GM21737 (cell line): ENCODE results near the gene CRHR2.
"Not testable (repeated sequence)": the region's sequence is repeated elsewhere in the genome, so short reads cannot be mapped to it uniquely, and the experiment has no call there.

Source experiments
- ATAC-seq: cut with Tn5 transposase; IDR thresholded peaks from one replicate; pipeline ENCODE4 v1.9.1; 2021; ENCODE audit warnings: mild to moderate bottlenecking, moderate library complexity; ENCODE audit not compliant: unreplicated experiment

The CRHR2 gene

GRCh38 chr7:30682212-30683083, at the start of gene CRHR2:
CRHR2 (minus strand) TSS chr7:30682456; CDS start chr7:30682280, 176 bp downstream.
- ATAC-seq = no peak

- no peak for ATAC-seq
These were observed 49.3 kb upstream of the CRHR2 start for GRCh38 chr7:30731581-30731980.

GRCh38 chr7:30730996-30731395, 48.7 kb upstream of the CRHR2 start:
- no peak for ATAC-seq

- no peak for ATAC-seq
These were observed 47.8 kb upstream of the CRHR2 start for GRCh38 chr7:30730097-30730496.

- no peak for ATAC-seq
These were observed 47.4 kb upstream of the CRHR2 start for GRCh38 chr7:30729642-30730041.

GRCh38 chr7:30728591-30729100, 46.4 kb upstream of the CRHR2 start:
- ATAC-seq = no peak

- ATAC-seq = no peak
These were observed 45.0 kb upstream of the CRHR2 start for GRCh38 chr7:30727061-30727945.

- ATAC-seq = no peak
These were observed 44.2 kb upstream of the CRHR2 start for GRCh38 chr7:30726296-30727006.

GRCh38 chr7:30723776-30724175, 41.5 kb upstream of the CRHR2 start:
- ATAC-seq = no peak

GRCh38 chr7:30722671-30723070, 40.4 kb upstream of the CRHR2 start:
- no peak for ATAC-seq

GRCh38 chr7:30722187-30722586, 39.9 kb upstream of the CRHR2 start:
- no peak for ATAC-seq

- no peak for ATAC-seq
These were observed 39.0 kb upstream of the CRHR2 start for GRCh38 chr7:30721211-30721610.

GRCh38 chr7:30719434-30719833, 37.2 kb upstream of the CRHR2 start:
- not testable (repeated sequence) for ATAC-seq

- ATAC-seq = no peak
These were observed 34.9 kb upstream of the CRHR2 start for GRCh38 chr7:30717181-30717580.

GRCh38 chr7:30714129-30714528, 31.9 kb upstream of the CRHR2 start:
- no peak for ATAC-seq

- no peak for ATAC-seq
These were observed 31.1 kb upstream of the CRHR2 start for GRCh38 chr7:30713392-30713791.

- no peak for ATAC-seq
These were observed 28.4 kb upstream of the CRHR2 start for GRCh38 chr7:30710669-30711068.

- ATAC-seq = no peak
These were observed 27.3 kb upstream of the CRHR2 start for GRCh38 chr7:30709549-30709948.

GRCh38 chr7:30708983-30709382, 26.7 kb upstream of the CRHR2 start:
- no peak for ATAC-seq

GRCh38 chr7:30708412-30708811, 26.2 kb upstream of the CRHR2 start:
- ATAC-seq = no peak
